Transverse colon (tissue), 4 donors: ENCODE data around the gene MACF1.

Source experiments
- CTCF ChIP-seq, 5 experiments: fragments of 200-600 bp in 3 of 5; fragments of 450-650 bp in 2 of 5; sonication (generic) in 3 of 5; IDR thresholded peaks; 1 replicate in 2 of 5; 2 replicates in 3 of 5; pipeline ENCODE4 v1.5.1; 2016 to 2017; ENCODE audit warnings: antibody characterized with exemption in 5 of 5, inconsistent platforms in 3 of 5, mild to moderate bottlenecking in 2 of 5, moderate library complexity in 1 of 5
- EP300 ChIP-seq: sonication (generic); formaldehyde crosslinking; IDR thresholded peaks from one replicate; pipeline ENCODE4 v1.6.1; 2017; ENCODE audit warnings: antibody characterized with exemption, low read depth
- POLR2A ChIP-seq: fragments of 450-650 bp; IDR thresholded peaks from one replicate; pipeline ENCODE4 v1.6.1; 2016; ENCODE audit warnings: antibody characterized with exemption, mild to moderate bottlenecking, moderate library complexity
- POLR2AphosphoS5 ChIP-seq, 3 donors: sonication (generic); formaldehyde crosslinking; IDR thresholded peaks; one replicate each; pipeline ENCODE4 v1.6.1; 2016; ENCODE audit warnings: antibody characterized with exemption in 3 of 3

- no peak for TF ChIP-seq POLR2A
- no peak for TF ChIP-seq CTCF (IDR thresholded peaks at IDR 0.05)
- TF ChIP-seq EP300, result no peak
- no peak for TF ChIP-seq POLR2AphosphoS5 (IDR thresholded peaks at IDR 0.05)
These were observed 64.4 kb downstream of the MACF1 start for GRCh38 chr1:39268906-39269305.
